Endodermal cell (in vitro differentiated cells): Measurements from ENCODE around the gene TNNC1. TPM values are rescaled to one million over a fixed set of nuclear protein-coding genes. Genes with fewer than 3 reads are reported as not detected.

Experiments used
- DNase-seq: peaks from one replicate; pipeline ENCODE4 v3.0.0-alpha.2; 2017
- H3K27ac ChIP-seq: 2 replicates; pipeline ENCODE4 v1.5.1; 2013; ENCODE audit warnings: mild to moderate bottlenecking, low read depth, low read length, moderate library complexity
- H3K27me3 ChIP-seq: 2 replicates; pipeline ENCODE4 v1.6.1; 2013; ENCODE audit warnings: mild to moderate bottlenecking, low read length, moderate library complexity; ENCODE audit not compliant: insufficient read depth, control insufficient read depth, poor library complexity, severe bottlenecking
- H3K36me3 ChIP-seq: 2 replicates; pipeline ENCODE4 v1.7.0; 2013; ENCODE audit warnings: mild to moderate bottlenecking, low read length, moderate library complexity; ENCODE audit not compliant: control insufficient read depth, insufficient read depth
- H3K4me1 ChIP-seq: one replicate; pipeline ENCODE4 v1.7.0; 2013; ENCODE audit warnings: low read length; ENCODE audit not compliant: control insufficient read depth, insufficient read depth
- H3K4me3 ChIP-seq: 2 replicates; pipeline ENCODE4 v1.5.1; 2013; ENCODE audit warnings: mild to moderate bottlenecking, low read length, moderate library complexity
- H3K9ac ChIP-seq: 2 replicates; pipeline ENCODE4 v1.6.1; 2013; ENCODE audit warnings: mild to moderate bottlenecking, low read length, moderate library complexity; ENCODE audit not compliant: poor library complexity, severe bottlenecking; ENCODE audit errors: extremely low read depth
- H3K9me3 ChIP-seq: 2 replicates; pipeline ENCODE4 v1.6.1; 2013; ENCODE audit warnings: mild to moderate bottlenecking, low read length, moderate library complexity; ENCODE audit not compliant: control insufficient read depth
- H3K27ac Mint-ChIP-seq: 2 replicates; pipeline ENCODE4 v1.8.0; 2020; ENCODE audit warnings: mixed read lengths
- H3K27me3 Mint-ChIP-seq: 2 replicates; pipeline ENCODE4 v1.8.0; 2021; ENCODE audit warnings: mild to moderate bottlenecking, mixed read lengths; ENCODE audit not compliant: insufficient read depth
- H3K36me3 Mint-ChIP-seq: 2 replicates; pipeline ENCODE4 v1.8.0; 2020; ENCODE audit warnings: low read depth, mixed read lengths
- H3K4me1 Mint-ChIP-seq: 2 replicates; pipeline ENCODE4 v1.8.0; 2020; ENCODE audit warnings: mixed read lengths
- H3K4me3 Mint-ChIP-seq: 2 replicates; pipeline ENCODE4 v1.8.0; 2020; ENCODE audit warnings: mild to moderate bottlenecking, moderate library complexity, mixed read lengths
- H3K9me3 Mint-ChIP-seq: 2 replicates; pipeline ENCODE4 v1.8.0; 2020; ENCODE audit warnings: mild to moderate bottlenecking, mixed read lengths
- WGBS, 2 experiments: methylation state at CpG; one replicate each; pipeline versions ENCODE4 v1.1.5 to v1.1.7; 2013; ENCODE audit warnings: missing lambda C conversion rate in 2 of 2, mixed read lengths in 1 of 2; ENCODE audit not compliant: insufficient coverage in 1 of 2, insufficient read length in 1 of 2; 5-methylcytosine and 5-hydroxymethylcytosine counted together
- total RNA-seq, 2 donors: library from RNA; stranded (reverse); fragmentation: NEBNext Ultra II Directional in 1 of 2; extraction: Animal tissue kit (Norgen Biotek cat#: 25700) in 1 of 2; gene quantifications; 2 replicates in 1 of 2; 3 replicates in 1 of 2; pipeline ENCODE4 v1.2.1, GENCODE V29; 2021
- TF ChIP-seq, protein P1 (sequence below): fragments of 200-600 bp; sonication (generic); conservative IDR thresholded peaks from 2 replicates; pipeline ENCODE4 v1.5.0; 2021; ENCODE audit warnings: antibody characterized with exemption, mild to moderate bottlenecking

Gene TNNC1
- total RNA-seq, 2 donors from 2014 or later: 44.8 to 64.6 TPM

- 91 to 95% methylated on average over 27 to 32 of the region's 32 CpGs for WGBS, 2 experiments
- DNase-seq: no peak
- peaks cover 13% of the 10 kb centered on the region for H3K4me1 Mint-ChIP-seq
- Histone ChIP-seq H3K27ac (no peak overlapping the region), H3K36me3 (no peaks in the 10 kb centered on the region), H3K4me1 (no peaks in the 10 kb centered on the region), H3K4me3 (no peak overlapping the region), H3K9me3 (no peaks in the 10 kb centered on the region), H3K27me3 (no peaks in the 10 kb centered on the region), H3K9ac (no peak overlapping the region)
- no peaks in the 10 kb centered on the region for H3K36me3 Mint-ChIP-seq
- no peaks in the 10 kb centered on the region for H3K27me3 Mint-ChIP-seq
- no peak overlapping the region for H3K4me3 Mint-ChIP-seq
- H3K9me3 Mint-ChIP-seq: no peaks in the 10 kb centered on the region
- H3K27ac Mint-ChIP-seq: no peak overlapping the region
- TF ChIP-seq, protein P1, sequence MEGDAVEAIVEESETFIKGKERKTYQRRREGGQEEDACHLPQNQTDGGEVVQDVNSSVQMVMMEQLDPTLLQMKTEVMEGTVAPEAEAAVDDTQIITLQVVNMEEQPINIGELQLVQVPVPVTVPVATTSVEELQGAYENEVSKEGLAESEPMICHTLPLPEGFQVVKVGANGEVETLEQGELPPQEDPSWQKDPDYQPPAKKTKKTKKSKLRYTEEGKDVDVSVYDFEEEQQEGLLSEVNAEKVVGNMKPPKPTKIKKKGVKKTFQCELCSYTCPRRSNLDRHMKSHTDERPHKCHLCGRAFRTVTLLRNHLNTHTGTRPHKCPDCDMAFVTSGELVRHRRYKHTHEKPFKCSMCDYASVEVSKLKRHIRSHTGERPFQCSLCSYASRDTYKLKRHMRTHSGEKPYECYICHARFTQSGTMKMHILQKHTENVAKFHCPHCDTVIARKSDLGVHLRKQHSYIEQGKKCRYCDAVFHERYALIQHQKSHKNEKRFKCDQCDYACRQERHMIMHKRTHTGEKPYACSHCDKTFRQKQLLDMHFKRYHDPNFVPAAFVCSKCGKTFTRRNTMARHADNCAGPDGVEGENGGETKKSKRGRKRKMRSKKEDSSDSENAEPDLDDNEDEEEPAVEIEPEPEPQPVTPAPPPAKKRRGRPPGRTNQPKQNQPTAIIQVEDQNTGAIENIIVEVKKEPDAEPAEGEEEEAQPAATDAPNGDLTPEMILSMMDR: no peak
Observed at GRCh38 chr3:52435246-52436101, 18.4 kb downstream of the TNNC1 start.

- TF ChIP-seq, protein P1: no peak
- no peaks in the 10 kb centered on the region for H3K9me3 ChIP-seq
- Mint-ChIP-seq H3K9me3 (no peaks in the 10 kb centered on the region), H3K4me1 (peaks cover 20% of the 10 kb centered on the region), H3K27ac (no peak overlapping the region), H3K4me3 (no peak overlapping the region), H3K36me3 (no peaks in the 10 kb centered on the region), H3K27me3 (no peaks in the 10 kb centered on the region)
- no peak overlapping the region for H3K27ac ChIP-seq
- peaks cover 5% of the 10 kb centered on the region for H3K4me1 ChIP-seq
- 91 to 95% methylated on average over 5 to 9 of the region's 9 CpGs for WGBS, 2 experiments
- no peaks in the 10 kb centered on the region for H3K36me3 ChIP-seq
- no peaks in the 10 kb centered on the region for H3K27me3 ChIP-seq
- no peak overlapping the region for H3K9ac ChIP-seq
- peak; percentile 41 for DNase-seq
- no peak overlapping the region for H3K4me3 ChIP-seq
Observed at GRCh38 chr3:52434491-52435115, 19.2 kb downstream of the TNNC1 start.

DNA sequence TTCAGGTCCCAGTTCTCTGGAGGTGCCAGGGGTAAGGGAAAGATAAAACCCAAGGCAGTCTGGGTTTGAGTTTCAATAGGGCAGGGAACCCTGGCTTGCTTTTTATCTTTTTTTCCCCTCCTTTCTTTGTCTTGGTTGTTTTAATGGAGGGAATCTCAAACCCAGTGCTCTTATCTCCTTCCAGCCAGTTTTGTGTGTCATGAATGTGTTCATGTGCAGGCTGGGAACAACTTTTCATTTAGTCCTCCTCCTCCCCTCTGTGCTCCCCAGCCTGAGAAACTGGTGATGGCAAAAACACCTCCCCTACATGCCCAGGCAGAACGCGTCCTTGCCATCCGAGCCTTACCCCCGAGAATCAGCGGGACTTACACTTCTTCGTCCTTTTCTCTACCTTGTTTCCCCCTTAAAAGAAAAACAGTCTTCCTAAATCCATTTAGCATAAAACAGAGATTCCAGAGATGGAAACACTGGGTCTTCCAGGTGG lies 19.8 kb downstream of the TNNC1 start:
- Histone ChIP-seq H3K9me3 (no peaks in the 10 kb centered on the region), H3K4me1 (peaks cover 9% of the 10 kb centered on the region), H3K36me3 (no peaks in the 10 kb centered on the region), H3K27ac (no peak overlapping the region), H3K4me3 (no peak overlapping the region), H3K9ac (no peak overlapping the region), H3K27me3 (no peaks in the 10 kb centered on the region)
- H3K27ac Mint-ChIP-seq: no peak overlapping the region
- H3K27me3 Mint-ChIP-seq: no peaks in the 10 kb centered on the region
- H3K4me3 Mint-ChIP-seq: no peak overlapping the region
- 92 to 93% methylated on average over 6 of the region's 6 CpGs for WGBS, 2 experiments
- no peaks in the 10 kb centered on the region for H3K9me3 Mint-ChIP-seq
- no peaks in the 10 kb centered on the region for H3K36me3 Mint-ChIP-seq
- DNase-seq: no peak
- TF ChIP-seq, protein P1: no peak
- H3K4me1 Mint-ChIP-seq: peaks cover 26% of the 10 kb centered on the region
